Transverse colon (tissue), 4 donors: ENCODE measurements around the gene PARN. TPM values are rescaled to one million over a fixed set of nuclear protein-coding genes. Genes with fewer than 3 reads are reported as not detected.
"Not testable (repeated sequence)": the region's sequence is repeated elsewhere in the genome, so short reads cannot be mapped to it uniquely, and the experiment has no call there.

Experiments
- DNase-seq: peaks from one replicate; pipeline ENCODE4 v3.0.0-alpha.2; 2019
- H3K27ac ChIP-seq, 4 donors: fragments of 200-600 bp; sonication (generic); 2 replicates each; pipeline ENCODE4 v1.5.1; 2016 to 2018; ENCODE audit warnings: inconsistent platforms in 4 of 4
- H3K27me3 ChIP-seq: fragments of 200-600 bp; sonication (generic); 2 replicates; pipeline ENCODE4 v1.5.1; 2017; ENCODE audit warnings: inconsistent platforms
- H3K36me3 ChIP-seq, 4 donors: fragments of 200-600 bp; sonication (generic); 2 replicates each; pipeline ENCODE4 v1.5.1; 2017 to 2019; ENCODE audit warnings: inconsistent platforms in 4 of 4
- H3K4me1 ChIP-seq, 4 donors: fragments of 200-600 bp; sonication (generic); 2 replicates each; pipeline ENCODE4 v1.5.1; 2017 to 2020; ENCODE audit warnings: inconsistent platforms in 4 of 4
- H3K4me3 ChIP-seq, 4 donors: fragments of 200-600 bp; sonication (generic); 1 replicate in 1 of 4; 2 replicates in 3 of 4; pipeline versions ENCODE4 v1.5.1 to v1.6.1; 2017 to 2019; ENCODE audit warnings: inconsistent platforms in 4 of 4
- H3K9me3 ChIP-seq, 2 donors: fragments of 200-600 bp; sonication (generic); 2 replicates each; pipeline ENCODE4 v1.5.1; 2017 to 2019; ENCODE audit warnings: inconsistent platforms in 2 of 2
- CTCF ChIP-seq, 5 experiments: fragments of 200-600 bp in 3 of 5; fragments of 450-650 bp in 2 of 5; sonication (generic) in 3 of 5; IDR thresholded peaks; 1 replicate in 2 of 5; 2 replicates in 3 of 5; pipeline ENCODE4 v1.5.1; 2016 to 2017; ENCODE audit warnings: antibody characterized with exemption in 5 of 5, inconsistent platforms in 3 of 5, mild to moderate bottlenecking in 2 of 5, moderate library complexity in 1 of 5
- EP300 ChIP-seq: sonication (generic); formaldehyde crosslinking; IDR thresholded peaks from one replicate; pipeline ENCODE4 v1.6.1; 2017; ENCODE audit warnings: antibody characterized with exemption, low read depth
- POLR2A ChIP-seq: fragments of 450-650 bp; IDR thresholded peaks from one replicate; pipeline ENCODE4 v1.6.1; 2016; ENCODE audit warnings: antibody characterized with exemption, mild to moderate bottlenecking, moderate library complexity
- POLR2AphosphoS5 ChIP-seq, 3 donors: sonication (generic); formaldehyde crosslinking; IDR thresholded peaks; one replicate each; pipeline ENCODE4 v1.6.1; 2016; ENCODE audit warnings: antibody characterized with exemption in 3 of 3
- WGBS, 2 donors: methylation state at CpG; one replicate each; pipeline ENCODE4 v1.1.5; 2018; ENCODE audit warnings: low coverage in 1 of 2; 5-methylcytosine and 5-hydroxymethylcytosine counted together
- in situ Hi-C, 4 donors: fragments of 200-750 bp; cut with MboI; loops; one replicate each; pipeline versions ENCODE4 v1.15.0 to v1.15.1; 2017; ENCODE audit warnings: low sequenced_read_pairs in 3 of 4, low pct_ligation_motif_present in 1 of 4, low pct_unique_long_range_greater_than_20kb in 1 of 4
- intact Hi-C: fragments of 100-400 bp; cut with DNase I; formaldehyde crosslinking; loops from one replicate; pipeline ENCODE4 v1.15.1; 2023; ENCODE audit warnings: low total_unique reads
- total RNA-seq, 4 donors: library from RNA; depleted of rRNA; stranded (reverse); fragments of >200 nt; gene quantifications; one replicate each; pipeline ENCODE4 v1.1.0, GENCODE V29; 2016

PARN gene
- total RNA-seq, 4 donors from 2014 or later = 26.9 to 57.3 (median 34.1) TPM

- TF ChIP-seq POLR2AphosphoS5 (IDR thresholded peaks at IDR 0.05) (no peak), CTCF (IDR thresholded peaks at IDR 0.05) (no peak), EP300 (no peak), POLR2A (no peak)
- in situ Hi-C loops = no loop called here
- Histone ChIP-seq H3K4me1 (no peaks in the 10 kb centered on the region), H3K27me3 (no peaks in the 10 kb centered on the region), H3K36me3 (no peaks in the 10 kb centered on the region), H3K4me3 (no peak overlapping the region), H3K27ac (no peak overlapping the region), H3K9me3 (no peaks in the 10 kb centered on the region)
- 90 to 100% methylated on average over 4 to 8 of the region's 8 CpGs for WGBS, 2 donors
- intact Hi-C loops = no loop called here
- no peak for DNase-seq
Measured at GRCh38 chr16:14444979-14445810, 184.9 kb downstream of the PARN start.

- in situ Hi-C loops = not testable (repeated sequence)
Measured at GRCh38 chr16:14441533-14441932, 188.5 kb downstream of the PARN start.

GRCh38 chr16:14438256-14438655, 191.8 kb downstream of the PARN start:
- H3K9me3 ChIP-seq = no peaks in the 10 kb centered on the region
- in situ Hi-C loops = no loop called here
- H3K36me3 ChIP-seq = no peaks in the 10 kb centered on the region
- TF ChIP-seq POLR2AphosphoS5 (IDR thresholded peaks at IDR 0.05) = no peak
- TF ChIP-seq POLR2A = no peak
- no peak for TF ChIP-seq CTCF (IDR thresholded peaks at IDR 0.05)
- TF ChIP-seq EP300 = no peak
- DNase-seq = no peak
- H3K4me3 ChIP-seq = no peak overlapping the region
- no peak overlapping the region for H3K27ac ChIP-seq
- no peaks in the 10 kb centered on the region for H3K4me1 ChIP-seq
- WGBS, 2 donors = 71 to 89% methylated on average over 1 of the region's 1 CpG
- no peaks in the 10 kb centered on the region for H3K27me3 ChIP-seq
- intact Hi-C loops = no loop called here

More at GRCh38 chr16:14441533-14441932, 188.5 kb downstream of the PARN start:
- H3K27me3 ChIP-seq, H3K36me3 ChIP-seq, intact Hi-C loops, H3K4me1 ChIP-seq, H3K4me3 ChIP-seq, DNase-seq, H3K9me3 ChIP-seq, H3K27ac ChIP-seq: not testable (repeated sequence)
- 89 to 90% methylated on average over 2 to 9 of the region's 9 CpGs for WGBS, 2 donors

GRCh38 chr16:14437426-14437825, 192.6 kb downstream of the PARN start:
- TF ChIP-seq CTCF (IDR thresholded peaks at IDR 0.05) = no peak
- TF ChIP-seq EP300 = no peak
- Histone ChIP-seq H3K36me3 (no peaks in the 10 kb centered on the region), H3K4me1 (no peaks in the 10 kb centered on the region), H3K27me3 (no peaks in the 10 kb centered on the region), H3K27ac (no peak overlapping the region), H3K4me3 (no peak overlapping the region), H3K9me3 (no peaks in the 10 kb centered on the region)
- intact Hi-C loops = no loop called here
- in situ Hi-C loops = no loop called here
- DNase-seq = no peak
- WGBS, 2 donors = 87 to 90% methylated on average over 2 to 7 of the region's 7 CpGs
